ENCODE data around the gene TBX10. TPM values are rescaled to one million over a fixed set of nuclear protein-coding genes. Genes with fewer than 3 reads are reported as not detected.
A peak's percentile ranks its signal among the peaks of the same experiment; 100 is the strongest.

Gene TBX10
- total and polyA plus RNA-seq, 2 donors: 0.05 to 0.09 TPM

GRCh38 chr11:67648140-67648795 is 8.7 kb upstream of the TBX10 start:
- Histone ChIP-seq H3K27ac (ENCODE audit: low read depth in 1 of 2, low read length in 1 of 2) (peak overlapping the region in 1 of 2 donors; percentile 82), H3K4me3 (ENCODE audit: low read length in 2 of 2) (no peak overlapping the region), H3K4me1 (ENCODE audit: control insufficient read depth in 2 of 2, insufficient read depth in 2 of 2, low read length in 2 of 2) (peaks cover 26 to 64% of the 10 kb centered on the region in 2 donors), H3K36me3 (ENCODE audit: control insufficient read depth in 2 of 2, insufficient read depth in 2 of 2, low read length in 1 of 2) (no peaks in the 10 kb centered on the region), H3K27me3 (ENCODE audit: control insufficient read depth in 2 of 2, insufficient read depth in 1 of 2, low read length in 1 of 2) (peaks cover 0 to 13% of the 10 kb centered on the region in 2 donors), H3K9me3 (ENCODE audit: control insufficient read depth in 2 of 2, insufficient read depth in 1 of 2, low read length in 1 of 2) (peaks cover 0 to 18% of the 10 kb centered on the region in 2 donors)
- 26% methylated on average over 12 of the region's 12 CpGs for WGBS
- DNase-seq (ENCODE audit: low read depth in 6 of 9, low spot score in 9 of 9): peak in 6 of 9 donors; percentile 52 to 87 (median 70)

- no peak for DNase-seq (ENCODE audit: low read depth in 6 of 9, low spot score in 9 of 9)
Measured at GRCh38 chr11:67647471-67647870, 7.9 kb upstream of the TBX10 start.

GRCh38 chr11:67646535-67647336 is 7.2 kb upstream of the TBX10 start:
- peaks cover 26 to 62% of the 10 kb centered on the region in 2 donors for H3K4me1 ChIP-seq (ENCODE audit: control insufficient read depth in 2 of 2, insufficient read depth in 2 of 2, low read length in 2 of 2)
- H3K27ac ChIP-seq (ENCODE audit: low read depth in 1 of 2, low read length in 1 of 2): no peak overlapping the region
- H3K36me3 ChIP-seq (ENCODE audit: control insufficient read depth in 2 of 2, insufficient read depth in 2 of 2, low read length in 1 of 2): no peaks in the 10 kb centered on the region
- no peak overlapping the region for H3K4me3 ChIP-seq (ENCODE audit: low read length in 2 of 2)
- DNase-seq (ENCODE audit: low read depth in 6 of 9, low spot score in 9 of 9): peak in 2 of 9 donors; percentile 49 to 58
- 9% methylated on average over 24 of the region's 24 CpGs for WGBS
- H3K27me3 ChIP-seq (ENCODE audit: control insufficient read depth in 2 of 2, insufficient read depth in 1 of 2, low read length in 1 of 2): peaks cover 0 to 13% of the 10 kb centered on the region in 2 donors
- peaks cover 0 to 18% of the 10 kb centered on the region in 2 donors for H3K9me3 ChIP-seq (ENCODE audit: control insufficient read depth in 2 of 2, insufficient read depth in 1 of 2, low read length in 1 of 2)

More at GRCh38 chr11:67647471-67647870, 7.9 kb upstream of the TBX10 start:
- WGBS: 40% methylated on average over 15 of the region's 15 CpGs
- Histone ChIP-seq H3K36me3 (ENCODE audit: control insufficient read depth in 2 of 2, insufficient read depth in 2 of 2, low read length in 1 of 2) (no peaks in the 10 kb centered on the region), H3K4me3 (ENCODE audit: low read length in 2 of 2) (no peak overlapping the region), H3K4me1 (ENCODE audit: control insufficient read depth in 2 of 2, insufficient read depth in 2 of 2, low read length in 2 of 2) (peaks cover 26 to 63% of the 10 kb centered on the region in 2 donors), H3K27ac (ENCODE audit: low read depth in 1 of 2, low read length in 1 of 2) (peak overlapping the region in 1 of 2 donors; percentile 45), H3K9me3 (ENCODE audit: control insufficient read depth in 2 of 2, insufficient read depth in 1 of 2, low read length in 1 of 2) (peaks cover 0 to 18% of the 10 kb centered on the region in 2 donors), H3K27me3 (ENCODE audit: control insufficient read depth in 2 of 2, insufficient read depth in 1 of 2, low read length in 1 of 2) (peaks cover 0 to 13% of the 10 kb centered on the region in 2 donors)

GRCh38 chr11:67645521-67646461 is 6.2 kb upstream of the TBX10 start:
- 92% methylated on average over 24 of the region's 24 CpGs for WGBS
- Histone ChIP-seq H3K4me1 (ENCODE audit: control insufficient read depth in 2 of 2, insufficient read depth in 2 of 2, low read length in 2 of 2) (peaks cover 26 to 62% of the 10 kb centered on the region in 2 donors), H3K27ac (ENCODE audit: low read depth in 1 of 2, low read length in 1 of 2) (no peak overlapping the region), H3K27me3 (ENCODE audit: control insufficient read depth in 2 of 2, insufficient read depth in 1 of 2, low read length in 1 of 2) (peaks cover 0 to 14% of the 10 kb centered on the region in 2 donors), H3K4me3 (ENCODE audit: low read length in 2 of 2) (no peak overlapping the region), H3K36me3 (ENCODE audit: control insufficient read depth in 2 of 2, insufficient read depth in 2 of 2, low read length in 1 of 2) (no peaks in the 10 kb centered on the region), H3K9me3 (ENCODE audit: control insufficient read depth in 2 of 2, insufficient read depth in 1 of 2, low read length in 1 of 2) (peaks cover 0 to 18% of the 10 kb centered on the region in 2 donors)
- no peak for DNase-seq (ENCODE audit: low read depth in 6 of 9, low spot score in 9 of 9)

- H3K9me3 ChIP-seq (ENCODE audit: control insufficient read depth in 2 of 2, insufficient read depth in 1 of 2, low read length in 1 of 2): peaks cover 0 to 15% of the 10 kb centered on the region in 2 donors
- 89% methylated on average over 22 of the region's 22 CpGs for WGBS
- no peak overlapping the region for H3K4me3 ChIP-seq (ENCODE audit: low read length in 2 of 2)
- no peaks in the 10 kb centered on the region for H3K36me3 ChIP-seq (ENCODE audit: control insufficient read depth in 2 of 2, insufficient read depth in 2 of 2, low read length in 1 of 2)
- peaks cover 0 to 18% of the 10 kb centered on the region in 2 donors for H3K27me3 ChIP-seq (ENCODE audit: control insufficient read depth in 2 of 2, insufficient read depth in 1 of 2, low read length in 1 of 2)
- peaks cover 26 to 54% of the 10 kb centered on the region in 2 donors for H3K4me1 ChIP-seq (ENCODE audit: control insufficient read depth in 2 of 2, insufficient read depth in 2 of 2, low read length in 2 of 2)
- no peak overlapping the region for H3K27ac ChIP-seq (ENCODE audit: low read depth in 1 of 2, low read length in 1 of 2)
- DNase-seq (ENCODE audit: low read depth in 6 of 9, low spot score in 9 of 9): no peak
Measured at GRCh38 chr11:67644472-67645418, 5.2 kb upstream of the TBX10 start.

- Histone ChIP-seq H3K4me1 (ENCODE audit: control insufficient read depth in 2 of 2, insufficient read depth in 2 of 2, low read length in 2 of 2) (peaks cover 23 to 47% of the 10 kb centered on the region in 2 donors), H3K36me3 (ENCODE audit: control insufficient read depth in 2 of 2, insufficient read depth in 2 of 2, low read length in 1 of 2) (no peaks in the 10 kb centered on the region), H3K4me3 (ENCODE audit: low read length in 2 of 2) (no peak overlapping the region), H3K27me3 (ENCODE audit: control insufficient read depth in 2 of 2, insufficient read depth in 1 of 2, low read length in 1 of 2) (peaks cover 0 to 21% of the 10 kb centered on the region in 2 donors), H3K9me3 (ENCODE audit: control insufficient read depth in 2 of 2, insufficient read depth in 1 of 2, low read length in 1 of 2) (peaks cover 0 to 15% of the 10 kb centered on the region in 2 donors), H3K27ac (ENCODE audit: low read depth in 1 of 2, low read length in 1 of 2) (no peak overlapping the region)
- WGBS: 97% methylated on average over 5 of the region's 5 CpGs
- DNase-seq (ENCODE audit: low read depth in 6 of 9, low spot score in 9 of 9): no peak
Measured at GRCh38 chr11:67644042-67644441, 4.5 kb upstream of the TBX10 start.

GRCh38 chr11:67642173-67643120 is 2.9 kb upstream of the TBX10 start:
- peaks cover 12 to 31% of the 10 kb centered on the region in 2 donors for H3K4me1 ChIP-seq (ENCODE audit: control insufficient read depth in 2 of 2, insufficient read depth in 2 of 2, low read length in 2 of 2)
- no peak overlapping the region for H3K4me3 ChIP-seq (ENCODE audit: low read length in 2 of 2)
- WGBS: 97% methylated on average over 15 of the region's 15 CpGs
- H3K36me3 ChIP-seq (ENCODE audit: control insufficient read depth in 2 of 2, insufficient read depth in 2 of 2, low read length in 1 of 2): no peaks in the 10 kb centered on the region
- no peak for DNase-seq (ENCODE audit: low read depth in 6 of 9, low spot score in 9 of 9)
- H3K9me3 ChIP-seq (ENCODE audit: control insufficient read depth in 2 of 2, insufficient read depth in 1 of 2, low read length in 1 of 2): peaks cover 0 to 15% of the 10 kb centered on the region in 2 donors
- no peak overlapping the region for H3K27ac ChIP-seq (ENCODE audit: low read depth in 1 of 2, low read length in 1 of 2)
- peaks cover 0 to 17% of the 10 kb centered on the region in 2 donors for H3K27me3 ChIP-seq (ENCODE audit: control insufficient read depth in 2 of 2, insufficient read depth in 1 of 2, low read length in 1 of 2)
